ENCODE data around the gene STOX2.

DNA sequence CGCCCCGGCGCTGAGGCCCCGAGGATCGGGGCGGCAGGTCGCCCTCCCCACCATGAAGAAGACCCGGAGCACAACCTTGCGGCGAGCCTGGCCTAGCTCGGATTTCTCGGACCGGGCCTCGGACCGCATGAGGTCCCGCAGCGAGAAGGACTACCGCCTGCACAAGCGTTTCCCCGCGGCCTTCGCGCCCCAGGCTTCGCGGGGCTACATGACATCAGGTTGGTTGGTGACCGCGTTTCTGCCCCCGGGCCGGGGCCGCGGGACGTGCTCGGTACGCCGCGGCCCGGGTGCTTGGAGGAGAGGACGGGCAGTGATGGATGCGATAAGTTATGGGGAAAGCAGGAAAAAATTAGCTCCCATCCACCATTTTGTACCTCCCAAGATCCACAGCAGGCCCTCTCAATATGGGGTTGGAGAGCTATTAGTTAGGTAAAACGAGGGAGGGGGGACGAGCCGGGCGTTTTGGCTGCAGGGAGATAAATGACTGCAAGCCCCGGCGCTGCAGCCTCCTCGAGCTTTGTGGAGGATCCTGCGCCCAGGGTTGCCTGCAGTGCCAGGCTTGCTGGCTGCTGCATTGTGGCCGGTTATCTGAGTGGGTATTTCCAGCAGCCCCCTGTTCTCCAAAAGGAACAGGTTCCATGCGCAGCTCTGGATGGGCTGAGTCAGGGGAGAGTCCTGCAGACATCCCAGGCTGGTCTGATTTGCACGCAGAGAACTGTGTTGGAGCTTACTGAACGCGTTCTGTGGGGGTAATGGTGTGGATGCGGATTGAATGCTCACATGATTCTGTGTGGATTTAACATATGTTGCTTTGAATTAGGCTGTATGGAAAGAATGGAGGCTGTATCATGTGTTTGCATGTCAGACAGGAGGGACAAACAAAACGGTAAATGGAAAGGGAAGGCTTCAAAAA lies 1.9 kb downstream of the STOX2 start:
- TF ChIP-seq, protein P1, sequence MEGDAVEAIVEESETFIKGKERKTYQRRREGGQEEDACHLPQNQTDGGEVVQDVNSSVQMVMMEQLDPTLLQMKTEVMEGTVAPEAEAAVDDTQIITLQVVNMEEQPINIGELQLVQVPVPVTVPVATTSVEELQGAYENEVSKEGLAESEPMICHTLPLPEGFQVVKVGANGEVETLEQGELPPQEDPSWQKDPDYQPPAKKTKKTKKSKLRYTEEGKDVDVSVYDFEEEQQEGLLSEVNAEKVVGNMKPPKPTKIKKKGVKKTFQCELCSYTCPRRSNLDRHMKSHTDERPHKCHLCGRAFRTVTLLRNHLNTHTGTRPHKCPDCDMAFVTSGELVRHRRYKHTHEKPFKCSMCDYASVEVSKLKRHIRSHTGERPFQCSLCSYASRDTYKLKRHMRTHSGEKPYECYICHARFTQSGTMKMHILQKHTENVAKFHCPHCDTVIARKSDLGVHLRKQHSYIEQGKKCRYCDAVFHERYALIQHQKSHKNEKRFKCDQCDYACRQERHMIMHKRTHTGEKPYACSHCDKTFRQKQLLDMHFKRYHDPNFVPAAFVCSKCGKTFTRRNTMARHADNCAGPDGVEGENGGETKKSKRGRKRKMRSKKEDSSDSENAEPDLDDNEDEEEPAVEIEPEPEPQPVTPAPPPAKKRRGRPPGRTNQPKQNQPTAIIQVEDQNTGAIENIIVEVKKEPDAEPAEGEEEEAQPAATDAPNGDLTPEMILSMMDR (IDR thresholded peaks at IDR 0.05), result no peak
- TF ChIP-seq POLR2A (IDR thresholded peaks at IDR 0.05), result no peak
